ENCODE results near the gene APMAP. TPM values are rescaled to one million over a fixed set of nuclear protein-coding genes. Genes with fewer than 3 reads are reported as not detected.

Gene APMAP
- total and polyA plus RNA-seq, 9 of the 15 experiments (the other 6 are each of a cell fraction or from before 2014, with no cell fraction given), result 6.7 to 18.2 (median 14.4) TPM

GRCh38 chr20:24942679-24943078, 49.9 kb downstream of the APMAP start (continued):
- no peak for TF ChIP-seq ZBTB2 (IDR thresholded peaks at IDR 0.05)

DNA sequence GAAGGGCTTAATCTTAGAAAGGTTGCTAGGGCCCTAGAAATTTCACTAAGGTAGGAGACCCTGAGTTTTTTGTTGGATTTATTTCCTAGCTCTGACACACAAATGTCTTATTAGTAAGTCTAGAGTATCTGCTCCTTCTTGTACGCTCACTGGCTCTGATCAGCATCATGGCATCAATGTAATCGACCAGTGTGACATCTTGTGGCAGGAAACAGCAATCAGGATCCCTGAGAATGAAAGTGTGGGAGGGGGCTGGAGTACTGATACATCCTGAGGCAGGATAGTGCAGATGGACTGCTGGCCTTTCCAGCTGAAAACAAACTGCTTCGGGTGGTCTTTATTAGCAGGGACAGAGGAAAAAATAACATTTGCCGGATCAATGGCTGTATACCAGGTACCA, 53.5 kb downstream of the APMAP start:
- TF ChIP-seq GTF2A2 (tag; IDR thresholded peaks at IDR 0.05) (no peak), TBP (optimal IDR thresholded peaks at IDR 0.05; ENCODE audit: low read depth, low read length) (no peak)

More for the DNA sequence above, 53.5 kb downstream of the APMAP start:
- BruUV-seq (replicated peaks), result no TSS peak
- Histone ChIP-seq H3K36me3 (ENCODE audit: control insufficient read depth, insufficient read depth, low read length) (no peaks in the 10 kb centered on the region), H3K9ac (ENCODE audit: insufficient read depth in 1 of 2, low read depth in 2 of 2, low read length in 2 of 2) (no peak overlapping the region), H3K27me3 (ENCODE audit: control insufficient read depth in 2 of 2, insufficient read depth in 2 of 2, low read length in 2 of 2) (no peaks in the 10 kb centered on the region), H3K79me2 (ENCODE audit: control insufficient read depth, insufficient read depth, low read length) (no peaks in the 10 kb centered on the region), H3K4me3 (no peak overlapping the region), H2AFZ (ENCODE audit: low read depth, low read length) (no peak overlapping the region), H4K20me1 (replicated peaks; ENCODE audit: control insufficient read depth, insufficient read depth, low read length) (no peaks in the 10 kb centered on the region), H3K27ac (ENCODE audit: extremely low read depth, low read depth, low read length) (no peak overlapping the region), H3K4me2 (ENCODE audit: insufficient read depth, low read length) (no peak overlapping the region), H3K4me1 (replicated peaks in 1 of 2; ENCODE audit: control insufficient read depth in 2 of 2, insufficient read depth in 2 of 2, low read length in 2 of 2) (no peaks in the 10 kb centered on the region), H3K9me1 (ENCODE audit: control insufficient read depth, insufficient read depth, low read length) (no peaks in the 10 kb centered on the region), H3K9me3 (replicated peaks; ENCODE audit: control insufficient read depth, insufficient read depth, low read depth, low read length) (no peaks in the 10 kb centered on the region)
- CTCF ChIA-PET (ENCODE audit: low intra/inter-chr PET ratio), result no interaction called here
- in situ Hi-C loops (cut with MboI), result no loop called here
- no peak for DNase-seq (ENCODE audit: extremely low read depth in 1 of 4, low spot score in 3 of 4)
- POLR2A ChIA-PET, result interaction anchor here (0.6 kb wide), 1 partner anchor 13 kb away, joined by 3 read pairs; no protein-coding TSS in a partner anchor
- intact Hi-C loops (cut with micrococcal nuclease), result no loop called here
- ATAC-seq, result no peak
- WGBS (ENCODE audit: insufficient coverage, low coverage, missing lambda C conversion rate), result 0% methylated on average over 4 of the region's 4 CpGs
- no peak for FAIRE-seq

All from K562 (cell line).